Tibial nerve (tissue), 4 donors: ENCODE data around the gene SYT1. TPM values are rescaled to one million over a fixed set of nuclear protein-coding genes. Genes with fewer than 3 reads are reported as not detected.
"Not testable (repeated sequence)": the region's sequence is repeated elsewhere in the genome, so short reads cannot be mapped to it uniquely, and the experiment has no call there.

ENCODE experiments used
- DNase-seq, 2 donors: peaks; one replicate each; pipeline ENCODE4 v3.0.0-alpha.2; 2019; ENCODE audit warnings: low spot score in 2 of 2
- H3K27ac ChIP-seq, 4 donors: fragments of 200-600 bp; sonication (generic) in 3 of 4; one replicate each; pipeline ENCODE4 v1.5.1; 2017 to 2019; ENCODE audit warnings: mild to moderate bottlenecking in 1 of 4
- H3K27me3 ChIP-seq, 2 donors: fragments of 200-600 bp; sonication (generic) in 1 of 2; one replicate each; pipeline versions ENCODE4 v1.5.1 to v1.6.0; 2017 to 2019
- H3K36me3 ChIP-seq, 3 donors: fragments of 200-600 bp; sonication (generic); one replicate each; pipeline ENCODE4 v1.5.1; 2018 to 2019
- H3K4me1 ChIP-seq, 4 donors: fragments of 200-600 bp; sonication (generic) in 3 of 4; one replicate each; pipeline ENCODE4 v1.5.1; 2017 to 2019
- H3K4me3 ChIP-seq, 4 donors: fragments of 200-600 bp; sonication (generic) in 3 of 4; one replicate each; pipeline ENCODE4 v1.5.1; 2017 to 2019; ENCODE audit warnings: mild to moderate bottlenecking in 1 of 4, moderate library complexity in 1 of 4
- H3K9me3 ChIP-seq, 4 donors: fragments of 200-600 bp; sonication (generic) in 3 of 4; one replicate each; pipeline ENCODE4 v1.5.1; 2017 to 2019
- EP300 ChIP-seq, 2 donors: sonication (generic); formaldehyde crosslinking; IDR thresholded peaks; one replicate each; pipeline ENCODE4 v1.6.1; 2017; ENCODE audit warnings: antibody characterized with exemption in 2 of 2, mild to moderate bottlenecking in 1 of 2
- POLR2A ChIP-seq, 2 donors: fragments of 450-650 bp; IDR thresholded peaks; one replicate each; pipeline ENCODE4 v1.6.1; 2017; ENCODE audit warnings: antibody characterized with exemption in 2 of 2, mild to moderate bottlenecking in 2 of 2, moderate library complexity in 2 of 2
- WGBS, 2 donors: methylation state at CpG; one replicate each; pipeline ENCODE4 v1.1.5; 2018; 5-methylcytosine and 5-hydroxymethylcytosine counted together
- total RNA-seq, 4 donors: library from RNA; depleted of rRNA; stranded (reverse); fragments of >200 nt; gene quantifications; one replicate each; pipeline ENCODE4 v1.1.0, GENCODE V29; 2016
- TF ChIP-seq, protein P1 (sequence below), 5 experiments: fragments of 200-600 bp in 3 of 5; fragments of 450-650 bp in 2 of 5; sonication (generic) in 3 of 5; IDR thresholded peaks; one replicate each; pipeline ENCODE4 v1.5.1; 2016 to 2019; ENCODE audit warnings: antibody characterized with exemption in 5 of 5, mild to moderate bottlenecking in 3 of 5, moderate library complexity in 2 of 5

SYT1 gene
- total RNA-seq, 4 donors from 2014 or later = 1.8 to 10.3 (median 4.7) TPM

DNA sequence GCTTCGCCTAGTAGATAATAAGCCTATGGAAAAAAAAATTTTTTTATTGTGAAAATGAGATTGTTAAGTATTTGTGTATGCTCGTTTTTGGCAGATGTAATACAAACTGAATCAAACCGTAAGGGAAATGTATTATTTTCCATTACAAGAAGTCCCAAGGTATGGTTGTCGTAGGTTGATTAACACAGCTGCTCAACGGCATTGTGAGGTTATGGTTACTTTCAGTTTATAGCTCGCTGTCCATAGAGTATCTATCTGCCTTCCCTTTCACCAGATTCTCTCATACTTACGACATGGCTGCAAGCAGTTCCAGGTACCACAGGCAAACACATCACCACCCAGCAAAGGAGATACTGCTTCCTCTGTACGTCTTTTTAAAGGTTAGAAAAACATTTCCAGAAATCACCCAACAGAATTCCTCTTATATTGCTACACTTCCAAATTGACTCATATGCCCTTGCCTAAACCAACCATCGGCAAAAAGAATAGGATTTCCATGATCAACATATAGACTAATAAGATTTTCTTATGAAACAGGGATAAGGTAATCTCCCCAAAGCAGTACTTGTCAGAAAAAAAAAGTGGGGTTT, 338.6 kb downstream of the SYT1 start:
- WGBS, 2 donors = 77 to 81% methylated on average over 9 of the region's 9 CpGs
- DNase-seq = no peak

DNA sequence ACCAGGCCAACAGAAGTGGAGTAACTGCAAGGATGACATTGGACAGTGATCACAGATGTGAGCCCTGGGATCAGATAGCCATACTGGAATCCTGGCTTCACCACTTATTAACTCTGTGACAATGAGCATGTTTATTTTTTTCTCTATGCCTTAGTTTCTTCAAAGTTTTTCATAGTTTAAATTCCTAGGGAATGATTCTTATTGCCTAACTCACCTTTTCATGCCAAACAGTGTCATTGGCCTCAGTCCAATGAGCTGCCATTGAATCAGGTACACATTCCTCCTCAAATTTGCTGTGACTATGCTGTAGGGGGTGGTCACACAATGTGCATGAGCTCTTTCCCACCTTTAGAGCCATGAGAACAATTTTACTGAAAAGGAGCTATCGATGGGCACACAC, 342.3 kb downstream of the SYT1 start:
- Histone ChIP-seq H3K9me3 (peaks cover 0 to 7% (median 0%) of the 10 kb centered on the region in 4 donors), H3K4me1 (no peaks in the 10 kb centered on the region), H3K4me3 (no peak overlapping the region), H3K27ac (no peak overlapping the region), H3K36me3 (no peaks in the 10 kb centered on the region), H3K27me3 (no peaks in the 10 kb centered on the region)
- WGBS, 2 donors = 90 to 96% methylated on average over 1 of the region's 1 CpG
- TF ChIP-seq EP300 (IDR thresholded peaks at IDR 0.05) = no peak
- no peak for TF ChIP-seq POLR2A (IDR thresholded peaks at IDR 0.05)
- TF ChIP-seq, protein P1, sequence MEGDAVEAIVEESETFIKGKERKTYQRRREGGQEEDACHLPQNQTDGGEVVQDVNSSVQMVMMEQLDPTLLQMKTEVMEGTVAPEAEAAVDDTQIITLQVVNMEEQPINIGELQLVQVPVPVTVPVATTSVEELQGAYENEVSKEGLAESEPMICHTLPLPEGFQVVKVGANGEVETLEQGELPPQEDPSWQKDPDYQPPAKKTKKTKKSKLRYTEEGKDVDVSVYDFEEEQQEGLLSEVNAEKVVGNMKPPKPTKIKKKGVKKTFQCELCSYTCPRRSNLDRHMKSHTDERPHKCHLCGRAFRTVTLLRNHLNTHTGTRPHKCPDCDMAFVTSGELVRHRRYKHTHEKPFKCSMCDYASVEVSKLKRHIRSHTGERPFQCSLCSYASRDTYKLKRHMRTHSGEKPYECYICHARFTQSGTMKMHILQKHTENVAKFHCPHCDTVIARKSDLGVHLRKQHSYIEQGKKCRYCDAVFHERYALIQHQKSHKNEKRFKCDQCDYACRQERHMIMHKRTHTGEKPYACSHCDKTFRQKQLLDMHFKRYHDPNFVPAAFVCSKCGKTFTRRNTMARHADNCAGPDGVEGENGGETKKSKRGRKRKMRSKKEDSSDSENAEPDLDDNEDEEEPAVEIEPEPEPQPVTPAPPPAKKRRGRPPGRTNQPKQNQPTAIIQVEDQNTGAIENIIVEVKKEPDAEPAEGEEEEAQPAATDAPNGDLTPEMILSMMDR (IDR thresholded peaks at IDR 0.05) = no peak
- DNase-seq = no peak

More for the DNA sequence above, 338.6 kb downstream of the SYT1 start:
- Histone ChIP-seq H3K27ac (no peak overlapping the region), H3K9me3 (no peaks in the 10 kb centered on the region), H3K27me3 (no peaks in the 10 kb centered on the region), H3K4me3 (no peak overlapping the region), H3K4me1 (no peaks in the 10 kb centered on the region), H3K36me3 (no peaks in the 10 kb centered on the region)
- TF ChIP-seq EP300 (IDR thresholded peaks at IDR 0.05) (no peak), POLR2A (IDR thresholded peaks at IDR 0.05) (no peak)
- TF ChIP-seq, protein P1 (IDR thresholded peaks at IDR 0.05) = no peak

DNA sequence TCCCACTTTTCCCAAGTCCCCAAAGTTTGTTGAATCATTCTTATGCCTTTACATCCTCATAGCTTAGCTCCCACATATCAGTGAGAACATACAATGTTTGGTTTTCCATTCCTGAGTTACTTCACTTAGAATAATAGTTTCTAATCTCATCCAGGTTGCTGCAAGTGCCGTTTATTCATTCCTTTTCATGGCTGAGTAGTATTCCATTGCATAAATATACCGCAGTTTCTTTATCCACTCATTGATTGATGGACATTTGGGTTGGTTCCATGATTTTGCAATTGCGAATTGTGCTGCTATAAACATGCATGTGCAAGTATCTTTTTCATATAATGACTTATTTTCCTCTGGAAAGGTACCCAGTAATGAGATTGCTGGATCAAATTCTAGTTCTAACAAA, 345.8 kb downstream of the SYT1 start:
- H3K36me3 ChIP-seq, DNase-seq, H3K27me3 ChIP-seq, H3K4me1 ChIP-seq, H3K4me3 ChIP-seq, H3K9me3 ChIP-seq, H3K27ac ChIP-seq: not testable (repeated sequence)
- 95 to 96% methylated on average over 3 of the region's 3 CpGs for WGBS, 2 donors

DNA sequence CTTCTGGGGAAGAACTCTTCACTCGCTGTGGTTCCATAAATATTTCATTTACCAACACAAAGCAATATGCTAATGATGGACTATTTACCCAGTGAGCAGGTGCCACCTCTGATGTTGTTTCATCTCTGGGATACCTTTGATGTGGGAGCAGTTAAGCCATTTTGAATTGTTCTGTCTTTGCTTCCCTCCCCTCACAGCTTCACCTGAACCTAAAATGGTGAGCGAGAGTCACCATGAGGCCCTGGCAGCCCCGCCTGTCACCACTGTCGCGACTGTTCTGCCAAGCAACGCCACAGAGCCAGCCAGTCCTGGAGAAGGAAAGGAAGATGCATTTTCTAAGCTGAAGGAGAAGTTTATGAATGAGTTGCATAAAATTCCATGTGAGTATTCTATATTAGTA, 352.7 kb downstream of the SYT1 start:
- no peaks in the 10 kb centered on the region for H3K27me3 ChIP-seq
- H3K4me3 ChIP-seq = no peak overlapping the region
- peaks cover 0 to 26% (median 3%) of the 10 kb centered on the region in 4 donors for H3K9me3 ChIP-seq
- no peaks in the 10 kb centered on the region for H3K36me3 ChIP-seq
- no peak overlapping the region for H3K27ac ChIP-seq
- TF ChIP-seq POLR2A (IDR thresholded peaks at IDR 0.05) (no peak), EP300 (IDR thresholded peaks at IDR 0.05) (no peak)
- TF ChIP-seq, protein P1 (IDR thresholded peaks at IDR 0.05) = no peak
- H3K4me1 ChIP-seq = no peaks in the 10 kb centered on the region
- no peak for DNase-seq
- WGBS, 2 donors = 67 to 76% methylated on average over 6 of the region's 6 CpGs

DNA sequence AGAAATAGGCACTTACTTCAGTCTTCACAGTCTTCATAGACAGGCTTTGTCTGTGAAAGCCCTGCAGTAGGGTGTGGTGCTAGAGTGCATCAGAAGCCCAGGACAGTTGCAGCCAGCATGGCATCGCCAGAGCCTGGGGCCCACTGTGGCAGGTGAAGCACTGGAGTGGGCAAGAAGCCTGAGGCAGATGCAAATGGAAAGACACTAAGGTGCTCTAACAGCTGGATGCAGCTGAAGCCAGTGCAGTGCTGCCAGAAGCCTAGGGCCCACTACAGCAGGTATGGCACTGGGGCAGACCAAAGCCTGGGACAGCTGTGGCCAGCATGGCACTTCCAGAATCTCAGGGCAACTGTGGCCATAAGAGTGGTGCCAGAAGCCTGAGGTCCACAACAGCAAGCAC, 358.6 kb downstream of the SYT1 start:
- H3K4me1 ChIP-seq = no peaks in the 10 kb centered on the region
- DNase-seq = no peak
- no peaks in the 10 kb centered on the region for H3K27me3 ChIP-seq
- H3K9me3 ChIP-seq = peaks cover 0 to 40% (median 8%) of the 10 kb centered on the region in 4 donors
- no peaks in the 10 kb centered on the region for H3K36me3 ChIP-seq
- TF ChIP-seq EP300 (IDR thresholded peaks at IDR 0.05) (no peak), POLR2A (IDR thresholded peaks at IDR 0.05) (no peak)
- TF ChIP-seq, protein P1 (IDR thresholded peaks at IDR 0.05) = no peak
- no peak overlapping the region for H3K27ac ChIP-seq
- no peak overlapping the region for H3K4me3 ChIP-seq
- 94 to 100% methylated on average over 1 of the region's 1 CpG for WGBS, 2 donors

DNA sequence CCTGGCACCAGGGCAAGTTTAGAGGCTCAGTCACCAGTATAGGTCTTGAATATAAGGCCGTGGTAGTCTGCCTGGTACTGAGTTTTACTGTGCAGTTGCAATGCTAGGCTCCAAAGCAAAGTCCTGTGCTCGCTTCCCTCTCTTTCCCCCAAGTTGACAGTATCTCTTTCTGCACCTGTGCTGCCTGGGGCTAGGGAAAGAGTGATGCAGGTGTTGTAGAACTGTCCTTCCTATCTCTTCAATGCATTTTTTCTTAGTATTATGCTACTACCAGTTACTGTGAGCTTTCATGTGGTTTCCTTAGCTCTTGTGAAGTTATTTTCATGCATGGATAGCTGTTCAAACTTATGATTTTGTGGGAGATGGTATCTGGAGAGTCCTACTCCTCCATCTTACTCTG, 359.2 kb downstream of the SYT1 start:
- no peak for TF ChIP-seq POLR2A (IDR thresholded peaks at IDR 0.05)
- no peaks in the 10 kb centered on the region for H3K27me3 ChIP-seq
- H3K9me3 ChIP-seq = peaks cover 0 to 40% (median 8%) of the 10 kb centered on the region in 4 donors
- H3K27ac ChIP-seq = no peak overlapping the region
- no peak overlapping the region for H3K4me3 ChIP-seq
- whole genome bisulfite sequencing, 2 donors = 83 to 93% methylated on average over 2 of the region's 2 CpGs
- no peaks in the 10 kb centered on the region for H3K4me1 ChIP-seq
- no peak for DNase-seq
- no peaks in the 10 kb centered on the region for H3K36me3 ChIP-seq
